MM.1S (cell line): Measurements from ENCODE around the gene NMRK2.

Experiments used
- DNase-seq: peaks from one replicate; pipeline ENCODE4 v3.0.0-alpha.2; 2015
- H2AFZ ChIP-seq: fragments of 300-600 bp; sonication (generic); 2 replicates; pipeline ENCODE4 v1.6.0; 2016; ENCODE audit warnings: antibody characterized with exemption, low read length
- H3F3A ChIP-seq: fragments of 300-600 bp; sonication (generic); 2 replicates; pipeline ENCODE4 v1.6.1; 2016; ENCODE audit warnings: mild to moderate bottlenecking, antibody characterized with exemption, low read length, moderate library complexity, mixed read lengths; ENCODE audit not compliant: insufficient read depth
- H3K27ac ChIP-seq: fragments of 300-600 bp; sonication (generic); 2 replicates; pipeline ENCODE4 v1.5.1; 2016; ENCODE audit warnings: mild to moderate bottlenecking, low read length
- H3K27me3 ChIP-seq: fragments of 300-600 bp; sonication (generic); replicated peaks from 2 replicates; pipeline ENCODE4 v1.6.0; 2016; ENCODE audit warnings: low read length; ENCODE audit not compliant: insufficient read depth
- H3K36me3 ChIP-seq: fragments of 300-600 bp; sonication (generic); replicated peaks from 2 replicates; pipeline ENCODE4 v1.6.1; 2016; ENCODE audit warnings: mild to moderate bottlenecking, low read length, mixed read lengths; ENCODE audit not compliant: insufficient read depth
- H3K4me1 ChIP-seq: fragments of 300-600 bp; sonication (generic); 2 replicates; pipeline ENCODE4 v1.6.1; 2016; ENCODE audit warnings: low read length, mixed read lengths
- H3K4me2 ChIP-seq: fragments of 300-600 bp; sonication (generic); 2 replicates; pipeline ENCODE4 v1.6.0; 2016; ENCODE audit warnings: low read depth, low read length
- H3K4me3 ChIP-seq: fragments of 300-600 bp; sonication (generic); 2 replicates; pipeline ENCODE4 v1.5.1; 2016; ENCODE audit warnings: low read length, mixed read lengths
- H3K79me2 ChIP-seq: fragments of 300-600 bp; sonication (generic); 2 replicates; pipeline ENCODE4 v1.6.1; 2016; ENCODE audit warnings: mixed run types, low read length, mixed read lengths
- H3K9ac ChIP-seq: fragments of 300-600 bp; sonication (generic); 2 replicates; pipeline ENCODE4 v1.6.1; 2016; ENCODE audit warnings: low read length, mixed read lengths
- H3K9me2 ChIP-seq: fragments of 300-600 bp; sonication (generic); replicated peaks from 2 replicates; pipeline ENCODE4 v1.6.1; 2016; ENCODE audit warnings: mild to moderate bottlenecking, low read length, mixed read lengths; ENCODE audit not compliant: insufficient read depth
- H3K9me3 ChIP-seq: fragments of 300-600 bp; sonication (generic); replicated peaks from 2 replicates; pipeline ENCODE4 v1.6.1; 2016; ENCODE audit warnings: mild to moderate bottlenecking, low read length, mixed read lengths; ENCODE audit not compliant: insufficient read depth
- H4K20me1 ChIP-seq: fragments of 300-600 bp; sonication (generic); 2 replicates; pipeline ENCODE4 v1.6.1; 2016; ENCODE audit warnings: mild to moderate bottlenecking, low read length, moderate library complexity, mixed read lengths; ENCODE audit not compliant: insufficient read depth
- EZH2 ChIP-seq: fragments of 300-600 bp; sonication (generic); optimal IDR thresholded peaks from 2 replicates; pipeline ENCODE3; 2017; ENCODE audit warnings: low read depth, mild to moderate bottlenecking, antibody characterized with exemption, low read length, mixed read lengths
- EZH2phosphoT487 ChIP-seq: fragments of 300-600 bp; sonication (generic); IDR thresholded peaks from 2 replicates; pipeline ENCODE4 v1.6.1; 2018; ENCODE audit warnings: antibody characterized with exemption, low read length
- TF ChIP-seq, protein P1 (sequence below): fragments of 300-600 bp; sonication (generic); IDR thresholded peaks from 2 replicates; pipeline ENCODE4 v1.5.1; 2016; ENCODE audit warnings: antibody characterized with exemption, low read length, mixed read lengths

NMRK2 gene

DNA sequence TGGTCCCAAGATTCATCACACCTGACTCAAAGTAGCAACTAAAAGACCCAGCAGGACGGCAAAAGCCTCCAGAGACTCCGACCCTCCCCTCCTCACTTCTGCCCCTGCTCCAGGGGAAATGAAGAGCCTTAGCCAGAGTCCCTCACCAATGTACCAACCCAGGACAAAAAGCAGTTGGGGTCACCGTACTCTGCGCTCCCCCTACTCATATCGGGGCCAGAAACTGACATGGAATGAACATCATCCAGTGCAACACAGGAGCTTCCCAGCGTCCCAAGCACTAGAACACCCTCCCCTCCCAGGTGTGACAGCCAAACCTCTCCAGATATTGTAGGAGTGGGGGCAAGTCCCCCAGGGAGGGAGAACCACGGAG lies 50.7 kb downstream of the NMRK2 start:
- Histone ChIP-seq H3F3A (peaks cover 85% of the 10 kb centered on the region), H4K20me1 (peaks cover 60% of the 10 kb centered on the region), H3K79me2 (peaks cover 66% of the 10 kb centered on the region), H3K4me2 (peak overlapping the region; percentile 76), H3K9ac (peak overlapping the region; percentile 85; the same call in 1 of the 2 replicates), H2AFZ (no peak overlapping the region), H3K4me3 (peak overlapping the region; percentile 88), H3K36me3 (peaks cover 59% of the 10 kb centered on the region), H3K9me3 (no peaks in the 10 kb centered on the region), H3K27me3 (no peaks in the 10 kb centered on the region), H3K4me1 (peaks cover 13% of the 10 kb centered on the region), H3K27ac (no peak overlapping the region; the same call in 1 of the 2 replicates), H3K9me2 (no peaks in the 10 kb centered on the region)
- TF ChIP-seq, protein P1, sequence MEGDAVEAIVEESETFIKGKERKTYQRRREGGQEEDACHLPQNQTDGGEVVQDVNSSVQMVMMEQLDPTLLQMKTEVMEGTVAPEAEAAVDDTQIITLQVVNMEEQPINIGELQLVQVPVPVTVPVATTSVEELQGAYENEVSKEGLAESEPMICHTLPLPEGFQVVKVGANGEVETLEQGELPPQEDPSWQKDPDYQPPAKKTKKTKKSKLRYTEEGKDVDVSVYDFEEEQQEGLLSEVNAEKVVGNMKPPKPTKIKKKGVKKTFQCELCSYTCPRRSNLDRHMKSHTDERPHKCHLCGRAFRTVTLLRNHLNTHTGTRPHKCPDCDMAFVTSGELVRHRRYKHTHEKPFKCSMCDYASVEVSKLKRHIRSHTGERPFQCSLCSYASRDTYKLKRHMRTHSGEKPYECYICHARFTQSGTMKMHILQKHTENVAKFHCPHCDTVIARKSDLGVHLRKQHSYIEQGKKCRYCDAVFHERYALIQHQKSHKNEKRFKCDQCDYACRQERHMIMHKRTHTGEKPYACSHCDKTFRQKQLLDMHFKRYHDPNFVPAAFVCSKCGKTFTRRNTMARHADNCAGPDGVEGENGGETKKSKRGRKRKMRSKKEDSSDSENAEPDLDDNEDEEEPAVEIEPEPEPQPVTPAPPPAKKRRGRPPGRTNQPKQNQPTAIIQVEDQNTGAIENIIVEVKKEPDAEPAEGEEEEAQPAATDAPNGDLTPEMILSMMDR = no peak
- TF ChIP-seq EZH2 (no peak), EZH2phosphoT487 (no peak)
- DNase-seq = no peak

DNA sequence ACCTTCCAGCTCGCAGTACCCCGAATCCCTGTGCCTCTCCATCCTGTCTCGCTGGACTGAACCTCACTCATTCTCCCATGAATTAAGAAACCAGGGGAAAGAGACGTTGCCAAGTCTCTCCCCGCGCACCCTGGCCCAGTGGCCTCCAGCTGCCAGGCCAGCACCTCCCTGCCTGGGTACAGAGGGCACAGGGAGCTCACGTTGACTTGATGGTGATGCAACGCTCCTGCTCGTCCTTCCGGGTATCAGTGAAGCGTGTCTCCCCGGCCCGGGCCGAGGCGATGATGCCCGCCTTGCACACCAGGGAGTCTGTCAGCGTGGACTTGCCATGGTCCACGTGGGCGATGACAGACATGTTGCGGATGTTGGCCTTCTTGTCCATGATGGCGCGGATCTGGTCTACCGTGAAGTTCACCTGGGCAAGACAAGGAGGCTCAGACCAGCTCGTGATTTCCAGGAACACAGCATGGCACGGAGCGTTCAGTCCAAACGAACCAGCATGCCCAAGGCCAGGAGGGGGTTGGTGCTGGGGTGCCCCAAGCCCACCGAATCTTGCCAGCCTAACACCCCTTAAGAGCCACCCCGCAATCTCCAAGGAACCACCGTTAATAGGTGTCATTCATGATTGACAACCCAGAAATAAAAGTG lies 51.2 kb downstream of the NMRK2 start:
- H3K27me3 ChIP-seq = no peaks in the 10 kb centered on the region
- H3K9me2 ChIP-seq = no peaks in the 10 kb centered on the region
- H3K79me2 ChIP-seq = peaks cover 63% of the 10 kb centered on the region
- H3K4me3 ChIP-seq = peak overlapping the region; percentile 88
- no peak overlapping the region for H2AFZ ChIP-seq
- H3K9me3 ChIP-seq = no peaks in the 10 kb centered on the region
- peaks cover 83% of the 10 kb centered on the region for H3F3A ChIP-seq
- peaks cover 56% of the 10 kb centered on the region for H3K36me3 ChIP-seq
- H3K4me2 ChIP-seq = peak overlapping the region; percentile 76
- peaks cover 57% of the 10 kb centered on the region for H4K20me1 ChIP-seq
- H3K9ac ChIP-seq = peak overlapping the region; percentile 85
- TF ChIP-seq, protein P1 = no peak
- TF ChIP-seq EZH2 = no peak
- no peak for TF ChIP-seq EZH2phosphoT487
- H3K27ac ChIP-seq = peak overlapping the region; percentile 59; the same call in 1 of the 2 replicates
- H3K4me1 ChIP-seq = peaks cover 13% of the 10 kb centered on the region
- DNase-seq = peak; percentile 38

DNA sequence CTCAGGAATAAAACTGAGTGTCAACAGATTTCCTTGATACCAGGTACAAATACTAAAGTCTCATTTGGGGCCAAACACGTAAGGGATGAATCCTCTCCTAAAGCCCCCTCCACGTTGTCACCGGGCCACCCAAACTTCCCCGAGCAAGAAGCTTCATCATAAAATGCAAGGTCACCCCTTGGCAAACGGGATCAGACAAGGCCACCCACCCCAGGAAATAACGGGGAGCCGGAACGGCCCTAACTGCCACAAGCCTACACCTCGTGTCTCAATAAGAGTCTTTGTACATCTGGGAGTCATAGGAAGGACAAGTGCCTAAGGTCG lies 51.7 kb downstream of the NMRK2 start:
- Histone ChIP-seq H3F3A (peaks cover 83% of the 10 kb centered on the region), H3K36me3 (peaks cover 51% of the 10 kb centered on the region), H3K27me3 (no peaks in the 10 kb centered on the region), H3K9ac (peak overlapping the region; percentile 85), H3K4me3 (peak overlapping the region; percentile 88), H4K20me1 (peaks cover 52% of the 10 kb centered on the region), H3K4me2 (peak overlapping the region; percentile 76), H3K9me3 (no peaks in the 10 kb centered on the region), H2AFZ (no peak overlapping the region), H3K79me2 (peaks cover 58% of the 10 kb centered on the region), H3K27ac (peak overlapping the region; percentile 59), H3K9me2 (no peaks in the 10 kb centered on the region), H3K4me1 (peaks cover 13% of the 10 kb centered on the region)
- DNase-seq = peak; percentile 44
- TF ChIP-seq, protein P1 = no peak
- TF ChIP-seq EZH2phosphoT487 (no peak), EZH2 (no peak)
